Measurements from ENCODE around the gene FEZ2.
"Not testable (repeated sequence)": the region's sequence is repeated elsewhere in the genome, so short reads cannot be mapped to it uniquely, and the experiment has no call there.

Gene FEZ2

GRCh38 chr2:36597532-36598377, at the start of gene FEZ2:
Gene FEZ2, minus strand, starts transcription at chr2:36598168. Its CDS starts 26 bp downstream, at chr2:36598142.
- DNase-seq (ENCODE audit: low read depth in 3 of 3), result peak; percentile 23 to 53 (median 31)

GRCh38 chr2:36634981-36635597, 37.1 kb upstream of the FEZ2 start:
- no peak for DNase-seq (ENCODE audit: low read depth in 3 of 3)

GRCh38 chr2:36633470-36634092, 35.6 kb upstream of the FEZ2 start:
- DNase-seq (ENCODE audit: low read depth in 3 of 3), result no peak

GRCh38 chr2:36626756-36627155, 28.8 kb upstream of the FEZ2 start:
- no peak for DNase-seq (ENCODE audit: low read depth in 3 of 3)

GRCh38 chr2:36626071-36626470, 28.1 kb upstream of the FEZ2 start:
- no peak for DNase-seq (ENCODE audit: low read depth in 3 of 3)

GRCh38 chr2:36625304-36625703, 27.3 kb upstream of the FEZ2 start:
- no peak for DNase-seq (ENCODE audit: low read depth in 3 of 3)

GRCh38 chr2:36620321-36620720, 22.4 kb upstream of the FEZ2 start:
- no peak for DNase-seq (ENCODE audit: low read depth in 3 of 3)

GRCh38 chr2:36618381-36618780, 20.4 kb upstream of the FEZ2 start:
- no peak for DNase-seq (ENCODE audit: low read depth in 3 of 3)

GRCh38 chr2:36616947-36617346, 19.0 kb upstream of the FEZ2 start:
- DNase-seq (ENCODE audit: low read depth in 3 of 3), result no peak

GRCh38 chr2:36615222-36615621, 17.3 kb upstream of the FEZ2 start:
- no peak for DNase-seq (ENCODE audit: low read depth in 3 of 3)

- DNase-seq (ENCODE audit: low read depth in 3 of 3), result no peak
Measured at GRCh38 chr2:36613801-36614200, 15.8 kb upstream of the FEZ2 start.

GRCh38 chr2:36611316-36611990, 13.5 kb upstream of the FEZ2 start:
- DNase-seq (ENCODE audit: low read depth in 3 of 3), result no peak

- no peak for DNase-seq (ENCODE audit: low read depth in 3 of 3)
Measured at GRCh38 chr2:36609507-36609906, 11.5 kb upstream of the FEZ2 start.

- DNase-seq (ENCODE audit: low read depth in 3 of 3), result no peak
Measured at GRCh38 chr2:36607947-36608346, 10.0 kb upstream of the FEZ2 start.

GRCh38 chr2:36606925-36607324, 9.0 kb upstream of the FEZ2 start:
- no peak for DNase-seq (ENCODE audit: low read depth in 3 of 3)

- DNase-seq (ENCODE audit: low read depth in 3 of 3), result no peak
Measured at GRCh38 chr2:36605273-36605672, 7.3 kb upstream of the FEZ2 start.

- DNase-seq (ENCODE audit: low read depth in 3 of 3), result not testable (repeated sequence)
Measured at GRCh38 chr2:36603629-36604028, 5.7 kb upstream of the FEZ2 start.

GRCh38 chr2:36597003-36597531, 901 bp downstream of the FEZ2 start:
- DNase-seq (ENCODE audit: low read depth in 3 of 3), result no peak

- DNase-seq (ENCODE audit: low read depth in 3 of 3), result no peak
Measured at GRCh38 chr2:36596397-36596796, 1.6 kb downstream of the FEZ2 start.

- DNase-seq (ENCODE audit: low read depth in 3 of 3), result no peak
Measured at GRCh38 chr2:36594849-36595248, 3.1 kb downstream of the FEZ2 start.

- no peak for DNase-seq (ENCODE audit: low read depth in 3 of 3)
Measured at GRCh38 chr2:36589230-36589630, 8.7 kb downstream of the FEZ2 start.

GRCh38 chr2:36587556-36587955, 10.4 kb downstream of the FEZ2 start:
- DNase-seq (ENCODE audit: low read depth in 3 of 3), result no peak
